Fibroblast of skin of right quadriceps (primary cell): ENCODE results near the gene FHOD1.

ENCODE experiments used
- DNase-seq: peaks from one replicate; pipeline ENCODE4 v3.0.0-alpha.2; 2013

Gene FHOD1

DNA sequence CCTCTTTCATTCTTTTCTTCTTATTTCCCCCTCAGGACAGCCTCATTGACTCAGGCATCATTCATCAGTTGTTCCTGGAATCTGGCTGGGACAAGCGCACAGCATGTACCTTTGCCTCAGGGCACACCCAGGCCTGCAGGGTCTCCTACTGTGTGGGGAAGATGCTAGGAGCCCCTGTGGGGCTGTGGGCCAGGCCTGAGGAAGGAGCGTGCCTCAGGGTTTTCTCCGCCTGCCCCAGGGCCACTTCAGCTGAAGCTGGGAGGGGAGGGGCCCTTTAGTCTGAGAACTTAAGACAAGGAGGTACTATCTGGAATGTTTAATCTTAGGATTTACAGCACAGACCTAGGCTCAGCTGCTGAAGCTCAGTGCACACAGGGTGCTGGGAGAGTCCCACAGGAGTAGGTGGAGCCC, 40.4 kb downstream of the FHOD1 start:
- no peak for DNase-seq

DNA sequence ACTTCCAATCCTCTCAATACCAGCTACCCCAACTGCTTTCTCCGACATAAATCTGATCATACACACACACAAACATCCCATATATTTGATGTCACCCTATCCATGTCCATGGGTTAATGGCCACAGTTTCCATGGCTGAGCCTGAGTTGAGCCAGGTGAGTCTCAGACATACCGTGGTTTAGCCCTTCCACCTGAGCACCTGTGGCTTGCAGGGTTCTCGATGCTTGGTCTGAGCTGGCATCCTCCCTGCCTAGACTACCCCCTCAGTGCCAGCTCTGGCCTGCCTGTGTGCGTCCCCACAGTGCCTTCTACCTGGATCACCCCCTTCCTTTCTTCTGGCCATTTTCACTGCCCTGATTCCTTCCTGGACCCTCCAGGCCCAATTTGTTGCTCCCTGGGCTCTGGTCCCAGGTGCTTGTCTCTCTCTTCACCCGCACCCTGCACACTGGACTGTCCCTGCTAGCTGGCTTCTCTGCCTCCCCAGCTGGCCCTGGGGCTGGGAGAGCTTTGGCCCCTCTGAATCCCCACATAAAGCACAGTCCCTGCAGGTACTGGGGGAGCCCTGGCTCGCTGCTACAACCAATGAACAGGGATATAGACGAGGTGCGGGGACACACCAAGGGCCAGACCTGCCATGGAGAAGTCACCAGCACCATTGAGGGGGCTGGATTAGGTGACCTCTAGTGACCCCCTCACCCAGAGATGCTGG, 41.0 kb downstream of the FHOD1 start:
- DNase-seq: no peak

DNA sequence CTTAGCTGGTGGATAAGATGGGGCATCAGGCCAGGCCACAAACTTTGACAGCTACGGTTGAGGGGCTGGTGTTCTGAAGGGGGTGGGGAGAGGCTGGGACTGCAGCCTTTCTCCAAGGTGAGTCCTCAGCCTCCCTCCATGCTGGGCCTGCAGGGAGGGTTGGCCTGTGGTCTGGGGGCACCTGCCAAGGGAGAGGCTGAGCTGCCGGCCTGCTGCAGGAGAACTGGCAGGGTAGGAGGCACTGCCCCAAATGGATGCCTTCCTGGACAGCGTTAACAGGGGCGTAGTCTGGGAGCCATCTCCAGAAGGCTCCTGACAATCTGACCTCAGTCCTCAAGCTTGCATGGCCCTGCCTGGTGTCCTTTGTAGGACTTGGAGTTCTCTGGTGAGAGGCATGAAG, 43.2 kb downstream of the FHOD1 start:
- DNase-seq: no peak

DNA sequence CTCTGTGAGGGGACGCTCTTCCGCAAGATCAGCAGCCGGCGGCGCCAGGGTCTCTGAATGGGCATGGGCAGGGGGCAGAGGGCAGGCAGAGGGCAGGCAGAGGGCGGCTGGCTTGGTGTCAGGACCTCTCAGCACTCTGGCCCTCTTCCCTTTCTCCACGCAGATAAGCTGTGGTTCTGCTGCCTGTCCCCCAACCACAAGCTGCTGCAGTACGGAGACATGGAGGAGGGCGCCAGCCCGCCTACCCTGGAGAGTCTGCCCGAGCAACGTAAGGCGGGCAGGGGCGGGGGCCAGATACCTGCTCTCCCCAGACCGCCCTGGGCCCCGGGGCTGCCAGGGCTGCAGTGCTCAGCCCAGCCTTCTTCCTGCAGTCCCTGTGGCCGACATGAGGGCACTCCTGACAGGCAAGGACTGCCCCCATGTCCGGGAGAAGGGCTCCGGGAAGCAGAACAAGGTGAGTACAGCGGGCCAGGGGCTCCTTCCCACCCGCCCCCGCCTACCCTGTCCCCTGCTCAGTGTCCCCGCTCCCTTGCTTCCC, 44.3 kb downstream of the FHOD1 start:
- no peak for DNase-seq

DNA sequence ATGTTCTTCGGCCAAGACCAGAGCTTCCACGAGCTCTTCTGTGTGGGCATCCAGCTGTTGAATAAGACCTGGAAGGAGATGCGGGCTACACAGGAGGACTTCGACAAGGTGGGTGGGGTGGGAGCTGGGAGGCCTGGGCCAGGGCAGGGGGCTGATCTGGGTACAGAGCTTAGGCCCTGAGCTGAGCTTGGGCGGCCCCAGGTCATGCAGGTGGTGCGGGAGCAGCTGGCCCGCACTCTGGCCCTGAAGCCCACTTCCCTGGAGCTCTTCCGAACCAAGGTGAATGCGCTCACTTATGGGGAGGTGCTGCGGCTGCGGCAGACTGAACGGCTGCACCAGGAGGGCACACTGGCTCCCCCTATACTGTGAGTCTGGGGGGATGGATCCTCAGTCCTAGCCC, 44.9 kb downstream of the FHOD1 start:
- no peak for DNase-seq

DNA sequence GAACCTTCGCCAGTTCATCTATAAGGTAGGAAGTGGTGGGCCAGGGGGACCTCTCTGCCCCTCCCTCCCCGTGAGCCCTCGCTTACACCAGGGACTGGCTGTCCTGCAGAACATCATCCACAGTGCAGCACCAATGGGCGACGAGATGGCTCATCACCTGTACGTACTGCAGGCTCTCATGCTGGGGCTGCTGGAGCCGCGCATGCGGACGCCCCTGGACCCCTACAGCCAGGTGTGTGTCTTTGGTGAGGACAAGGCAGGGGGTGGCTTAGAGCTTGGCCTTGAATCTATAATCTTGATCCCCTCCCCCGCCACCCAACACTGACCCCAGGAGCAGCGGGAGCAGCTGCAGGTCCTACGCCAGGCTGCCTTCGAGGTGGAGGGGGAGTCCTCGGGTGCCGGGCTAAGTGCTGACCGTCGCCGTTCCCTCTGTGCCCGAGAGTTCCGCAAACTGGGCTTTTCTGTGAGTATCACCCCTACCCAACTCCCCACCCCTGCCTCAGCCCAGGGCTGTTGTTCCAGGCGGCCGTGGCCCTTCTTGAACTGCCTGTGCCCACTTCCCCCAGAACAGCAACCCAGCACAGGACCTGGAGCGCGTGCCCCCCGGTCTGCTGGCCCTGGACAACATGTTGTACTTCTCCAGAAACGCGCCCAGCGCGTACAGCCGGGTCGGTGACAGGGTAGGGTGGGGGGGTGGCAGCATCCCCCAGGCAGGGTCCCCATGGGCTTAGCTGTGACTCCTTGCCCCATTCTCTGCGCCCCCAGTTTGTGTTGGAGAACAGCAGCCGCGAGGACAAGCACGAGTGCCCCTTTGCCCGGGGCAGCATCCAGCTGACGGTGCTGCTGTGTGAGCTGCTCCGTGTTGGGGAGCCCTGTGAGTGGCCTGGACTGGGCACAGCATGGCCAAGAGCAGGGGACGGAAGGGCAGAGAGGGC, 45.6 kb downstream of the FHOD1 start:
- no peak for DNase-seq

DNA sequence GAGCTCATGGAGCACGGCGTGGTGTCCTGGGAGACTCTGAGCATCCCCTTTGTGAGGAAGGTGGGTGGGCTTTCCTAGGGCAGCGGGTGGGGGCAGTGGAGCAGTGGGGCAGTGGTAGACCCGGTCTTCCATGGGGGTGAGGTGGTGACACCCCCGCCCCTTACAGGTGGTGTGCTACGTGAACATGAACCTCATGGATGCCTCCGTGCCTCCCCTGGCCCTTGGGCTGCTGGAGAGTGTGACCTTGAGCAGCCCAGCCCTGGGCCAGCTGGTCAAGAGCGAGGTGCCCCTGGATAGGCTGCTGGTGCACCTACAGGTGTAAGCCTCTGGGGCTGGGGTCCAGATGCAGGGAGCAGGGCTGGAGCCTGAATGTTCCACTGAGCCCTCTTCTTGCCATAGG, 46.8 kb downstream of the FHOD1 start:
- DNase-seq: no peak

DNA sequence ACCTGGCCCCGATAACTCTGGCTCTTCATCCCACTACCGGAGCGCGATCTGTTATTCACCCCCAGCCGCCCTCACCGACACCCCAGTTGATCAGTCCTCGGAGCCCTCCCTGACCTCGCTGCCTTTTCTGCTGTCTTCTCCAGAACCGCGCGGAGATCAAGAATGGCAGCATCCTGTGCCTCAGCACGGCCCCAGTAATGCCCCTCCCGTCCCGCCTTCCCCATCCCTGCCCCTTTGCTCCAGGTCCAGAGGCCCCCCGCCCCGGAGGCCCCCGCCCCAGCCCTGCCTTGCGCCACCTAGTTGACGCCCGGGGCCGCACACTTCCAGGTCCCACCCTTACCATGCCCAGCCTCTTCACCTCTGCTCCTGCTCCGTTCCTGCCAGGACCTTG, 47.5 kb downstream of the FHOD1 start:
- no peak for DNase-seq

DNA sequence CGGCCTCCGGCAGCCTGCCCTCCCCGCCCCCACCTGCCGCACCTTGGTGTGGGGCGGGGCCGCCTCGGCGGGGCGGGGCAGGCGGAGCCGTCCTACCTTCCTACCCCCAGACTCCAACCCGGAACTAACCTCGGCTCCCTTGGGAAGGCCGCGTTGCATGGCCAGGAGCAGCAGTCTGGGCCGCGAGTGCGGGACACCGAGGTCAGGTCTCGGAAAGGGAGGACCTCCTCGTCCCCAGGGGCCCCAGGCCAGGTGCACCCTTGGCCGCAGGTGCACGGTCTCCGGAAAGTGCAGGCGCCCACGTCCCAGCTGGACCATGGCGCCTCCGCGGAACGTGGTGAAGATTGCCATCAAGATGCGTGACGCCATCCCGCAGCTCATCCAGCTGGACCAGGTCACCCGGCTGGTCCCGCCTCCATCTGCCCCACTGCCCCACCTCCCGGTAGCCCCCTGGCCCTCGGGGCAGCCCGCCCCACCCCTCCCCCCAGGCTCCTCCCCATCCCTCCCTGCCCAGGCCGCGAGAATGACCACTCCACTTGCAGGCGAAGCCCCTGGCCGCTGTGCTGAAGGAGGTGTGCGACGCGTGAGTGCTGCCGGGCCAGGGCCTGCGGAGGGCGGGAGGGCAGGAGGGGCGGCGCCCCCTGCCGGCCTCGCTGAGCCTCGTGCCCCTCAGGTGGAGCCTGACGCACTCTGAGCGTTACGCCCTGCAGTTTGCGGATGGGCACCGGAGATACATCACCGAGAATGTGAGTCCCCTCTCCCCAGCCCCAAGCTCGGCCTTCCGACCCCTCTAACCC, 48.1 kb downstream of the FHOD1 start, which contains the start of gene ELMO3:
TSS of gene ELMO3 (plus strand) at position 121 of the 797 bp plus-strand sequence. CDS start at position 317, 196 bp downstream.
- no peak for DNase-seq

DNA sequence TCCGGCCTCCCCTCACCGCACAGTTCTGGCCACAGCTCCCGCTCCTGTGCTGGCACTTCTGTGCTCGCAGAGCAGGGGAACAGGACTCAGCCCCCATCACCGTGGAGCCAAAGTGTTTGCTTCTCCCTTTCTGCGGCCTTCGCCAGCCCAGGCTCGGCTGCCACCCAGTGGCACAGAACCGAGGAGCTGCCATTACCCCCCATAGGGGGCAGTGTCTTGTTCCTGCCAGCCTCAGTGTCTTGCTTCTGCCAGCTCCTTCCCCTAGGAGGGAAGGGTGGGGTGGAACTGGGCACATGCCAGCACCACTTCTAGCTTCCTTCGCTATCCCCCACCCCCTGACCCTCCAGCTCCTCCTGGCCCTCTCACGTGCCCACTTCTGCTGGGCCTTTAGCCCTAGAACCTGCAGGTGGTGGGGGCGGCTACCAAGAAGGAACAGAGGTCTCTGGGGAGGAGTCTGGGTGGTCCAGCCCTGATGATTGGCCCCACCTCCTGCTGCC, 49.0 kb downstream of the FHOD1 start:
- peak; percentile 35 for DNase-seq

DNA sequence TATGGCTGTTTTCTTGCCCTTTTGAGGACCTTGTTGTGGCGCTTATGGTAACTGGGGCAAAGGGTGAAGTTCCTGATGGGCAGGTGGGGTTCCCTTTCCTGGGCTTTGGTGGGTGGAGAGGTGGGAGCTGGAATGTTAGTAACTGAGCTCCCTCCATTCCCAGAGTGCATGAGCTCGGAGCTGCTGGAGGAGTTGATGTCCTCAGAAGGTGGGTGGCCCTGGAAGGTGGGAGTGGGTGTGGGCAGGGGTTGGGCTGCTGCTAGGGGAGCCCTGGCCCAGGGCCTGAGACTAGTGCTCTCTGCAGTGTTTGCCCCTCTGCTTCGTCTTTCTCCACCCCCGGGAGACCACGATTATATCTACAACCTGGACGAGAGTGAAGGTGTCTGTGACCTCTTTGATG, 49.6 kb downstream of the FHOD1 start:
- DNase-seq: no peak

DNA sequence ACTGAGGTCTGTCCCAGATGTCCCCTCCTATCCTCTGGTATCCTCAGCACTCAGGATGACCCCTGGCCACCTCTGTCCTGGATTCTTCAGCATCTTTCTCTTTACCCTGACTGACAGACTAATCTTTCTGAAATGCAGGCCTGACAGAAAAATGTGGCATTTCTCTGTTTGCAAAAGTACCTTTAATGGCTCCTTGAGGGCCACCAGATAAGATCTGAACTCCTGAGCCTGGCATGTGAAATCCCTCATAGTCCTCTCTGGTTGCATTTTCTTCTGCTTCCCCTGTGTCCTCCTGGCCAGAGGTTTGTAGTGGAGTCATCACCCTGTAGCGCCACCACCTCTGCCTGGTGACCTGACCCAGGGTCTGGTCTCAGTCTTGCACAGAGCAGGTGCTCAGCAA, 50.4 kb downstream of the FHOD1 start:
- DNase-seq: no peak

DNA sequence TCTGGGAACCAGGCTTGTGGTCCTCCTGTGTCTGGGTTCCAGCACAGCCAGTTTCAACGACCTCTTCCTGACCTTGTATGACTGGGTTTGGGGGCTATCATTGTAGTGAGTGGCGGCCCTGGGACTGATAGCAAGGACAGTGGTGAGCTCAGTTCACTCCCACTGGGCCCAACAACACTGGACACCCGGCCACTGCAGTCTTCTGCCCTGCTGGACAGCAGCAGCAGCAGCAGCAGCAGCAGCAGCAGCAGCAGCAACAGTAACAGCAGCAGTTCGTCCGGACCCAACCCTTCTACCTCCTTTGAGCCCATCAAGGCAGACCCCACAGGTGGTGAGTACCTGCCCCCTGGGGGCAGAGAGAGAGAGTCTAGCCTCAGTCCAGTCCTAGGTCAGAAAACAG, 51.6 kb downstream of the FHOD1 start:
- DNase-seq: no peak

DNA sequence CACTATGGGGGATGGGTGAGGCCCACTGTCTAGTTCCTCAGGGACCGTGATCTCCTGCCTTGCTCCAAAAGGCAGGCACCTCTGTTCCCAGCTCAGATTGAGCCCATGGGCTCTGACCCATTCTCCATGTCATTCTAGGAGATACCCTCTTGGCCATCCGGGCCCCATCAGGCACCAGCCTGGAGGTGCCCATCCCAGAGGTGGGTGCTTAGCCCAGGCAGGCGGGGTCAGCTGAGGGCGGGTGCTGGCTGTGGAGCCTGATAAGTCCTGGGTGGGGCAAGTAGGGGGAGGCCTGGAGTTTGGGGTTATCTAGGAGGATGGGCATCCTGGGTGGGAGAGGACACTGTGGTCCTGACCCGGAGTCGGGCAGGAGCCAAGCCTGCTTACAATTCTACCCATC, 53.0 kb downstream of the FHOD1 start:
- no peak for DNase-seq

DNA sequence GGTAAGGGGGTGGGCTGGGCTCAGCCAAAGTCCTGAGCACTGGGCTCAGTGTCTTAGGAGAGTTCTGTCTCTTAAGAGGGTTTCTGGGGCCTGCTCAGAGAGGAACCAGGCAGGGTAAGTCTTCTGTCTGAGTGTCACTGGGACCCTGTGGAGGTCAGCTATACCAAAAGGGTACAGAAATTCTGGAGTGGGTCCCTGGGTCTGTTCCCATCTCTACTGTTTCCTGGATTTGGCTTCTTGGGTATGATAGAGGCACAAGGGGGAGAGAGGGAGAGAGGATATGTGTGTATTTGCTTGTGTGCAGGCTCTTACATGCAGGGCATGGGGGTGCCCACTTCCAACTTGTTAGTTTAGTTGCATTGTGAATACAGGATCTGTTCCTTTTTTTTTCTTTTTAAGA, 53.7 kb downstream of the FHOD1 start:
- no peak for DNase-seq

DNA sequence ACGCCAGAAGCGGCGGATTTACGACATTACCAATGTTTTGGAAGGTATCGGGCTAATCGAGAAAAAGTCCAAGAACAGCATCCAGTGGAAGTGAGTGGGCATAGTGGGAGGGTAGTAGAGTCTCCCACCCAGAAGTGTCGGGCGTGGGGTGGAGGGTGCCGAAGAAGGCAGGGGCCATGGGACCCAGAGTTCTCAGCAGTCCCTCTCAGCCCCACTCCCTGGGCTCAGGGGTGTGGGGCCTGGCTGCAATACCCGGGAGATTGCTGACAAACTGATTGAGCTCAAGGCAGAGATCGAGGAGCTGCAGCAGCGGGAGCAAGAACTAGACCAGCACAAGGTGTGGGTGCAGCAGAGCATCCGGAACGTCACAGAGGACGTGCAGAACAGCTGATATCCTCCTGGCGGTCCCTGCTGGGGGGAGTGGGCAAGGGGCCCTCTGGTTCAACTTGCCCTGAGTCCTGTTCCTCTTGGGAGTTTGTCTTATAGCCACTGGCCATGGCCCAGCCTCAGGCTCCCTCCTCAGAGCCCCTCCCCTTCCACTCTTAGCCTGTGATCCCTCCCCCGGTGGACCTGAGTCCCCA, 54.4 kb downstream of the FHOD1 start:
- DNase-seq: no peak

DNA sequence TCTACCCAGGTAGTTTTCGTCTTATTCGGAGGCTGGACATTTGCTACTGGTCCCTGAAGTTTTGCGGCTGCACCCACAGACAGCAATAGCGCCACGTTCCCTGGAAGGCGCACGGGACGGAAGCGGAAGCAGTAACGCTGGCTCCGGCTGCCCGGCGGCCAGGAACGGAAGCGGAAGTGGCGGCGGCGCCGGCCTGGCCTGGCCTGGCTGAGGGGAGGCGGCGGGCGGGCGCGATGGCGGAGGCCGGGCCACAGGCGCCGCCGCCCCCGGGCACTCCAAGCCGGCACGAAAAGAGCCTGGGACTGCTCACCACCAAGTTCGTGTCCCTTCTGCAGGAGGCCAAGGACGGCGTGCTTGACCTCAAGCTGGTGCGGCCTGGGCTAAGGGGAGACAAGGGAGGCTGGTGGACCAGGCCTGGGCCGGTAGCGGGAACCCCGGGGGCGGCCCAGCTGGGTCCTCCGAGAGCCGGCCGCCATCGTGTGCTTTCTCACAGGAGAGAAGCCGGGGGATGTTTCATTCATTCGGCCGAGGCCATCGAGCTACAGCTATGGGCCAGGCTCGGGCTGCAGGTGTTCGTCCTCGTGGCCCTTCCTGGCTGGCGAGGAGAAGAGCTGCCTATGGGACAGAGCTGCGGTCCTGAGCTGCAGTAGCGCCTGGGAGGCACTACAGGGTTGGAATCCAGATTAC, 55.1 kb downstream of the FHOD1 start, which contains the start of gene E2F4:
TSS of gene E2F4 (plus strand) at position 161 of the 687 bp plus-strand sequence. CDS start at position 234, 73 bp downstream.
- DNase-seq: peak; percentile 88

DNA sequence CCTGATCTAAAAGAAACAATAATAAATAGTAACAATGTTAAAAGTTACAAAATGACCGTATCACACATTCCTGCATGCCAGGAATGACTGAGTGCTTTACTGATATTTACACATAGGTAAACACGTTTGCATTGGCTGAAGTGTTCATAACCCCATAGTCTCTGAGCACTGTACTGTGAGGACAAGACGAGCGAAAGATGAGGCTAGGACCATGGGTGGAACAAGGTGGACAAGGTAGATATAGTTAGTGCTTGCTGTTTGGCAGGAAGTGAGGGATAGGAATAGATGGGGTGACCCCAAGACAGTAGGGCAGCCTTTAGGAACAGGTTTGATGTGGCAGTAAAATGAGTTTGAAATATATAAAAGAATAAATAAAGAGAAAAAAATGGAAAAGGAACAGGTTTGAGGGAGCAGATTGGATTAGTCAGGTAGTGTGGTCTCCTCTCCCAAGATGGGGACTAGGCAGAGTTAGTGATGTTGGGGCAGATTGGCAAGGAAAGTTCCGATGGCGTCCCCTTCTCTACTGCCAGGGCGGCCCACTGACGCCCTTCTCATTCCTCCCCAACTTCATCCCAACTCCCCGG, 55.8 kb downstream of the FHOD1 start:
- no peak for DNase-seq

DNA sequence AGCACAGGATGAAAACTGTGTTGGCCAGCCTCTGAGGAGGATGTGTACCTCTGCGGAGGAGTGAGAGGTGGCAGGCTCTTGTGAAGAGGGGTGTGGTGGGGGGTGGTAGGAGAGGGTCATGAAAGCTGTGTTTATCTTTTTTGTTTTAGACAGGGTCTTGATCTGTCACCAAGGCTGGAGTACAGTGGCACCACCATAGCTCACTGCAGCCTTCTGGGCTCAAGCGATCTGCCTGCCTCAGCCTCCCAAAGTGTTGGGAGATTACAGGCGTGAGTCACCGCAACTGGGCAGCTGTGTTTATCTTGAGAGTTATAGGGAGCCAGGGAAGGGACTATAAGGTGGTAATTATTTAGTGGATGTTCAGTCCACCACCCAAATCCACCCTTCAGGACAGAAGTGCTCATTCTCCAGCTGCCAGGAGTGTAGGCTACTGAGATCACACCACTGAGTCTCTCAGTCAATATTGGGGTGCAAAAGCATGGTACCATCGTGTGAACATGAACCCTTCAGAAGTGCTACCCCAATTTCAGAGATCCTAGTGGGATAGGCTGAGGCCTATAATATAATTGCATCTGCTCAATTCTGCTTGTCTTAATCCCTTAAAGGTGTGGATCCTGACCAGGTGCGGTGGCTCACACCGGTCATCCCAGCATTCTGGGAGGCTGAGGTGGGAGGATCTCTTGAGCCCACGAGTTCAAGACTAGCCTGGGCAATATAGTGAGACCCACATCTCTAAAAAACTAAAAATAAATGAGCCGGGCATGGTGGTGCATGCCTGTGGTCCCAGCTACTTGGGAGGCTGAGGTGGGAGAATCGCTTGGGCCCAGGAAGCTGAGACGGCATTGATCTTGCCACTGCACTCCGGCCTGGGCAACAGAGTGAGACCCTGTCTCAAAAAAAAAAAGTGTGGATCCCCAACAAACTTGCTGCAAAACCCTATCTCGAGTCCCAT, 56.6 kb downstream of the FHOD1 start:
- DNase-seq: no peak

DNA sequence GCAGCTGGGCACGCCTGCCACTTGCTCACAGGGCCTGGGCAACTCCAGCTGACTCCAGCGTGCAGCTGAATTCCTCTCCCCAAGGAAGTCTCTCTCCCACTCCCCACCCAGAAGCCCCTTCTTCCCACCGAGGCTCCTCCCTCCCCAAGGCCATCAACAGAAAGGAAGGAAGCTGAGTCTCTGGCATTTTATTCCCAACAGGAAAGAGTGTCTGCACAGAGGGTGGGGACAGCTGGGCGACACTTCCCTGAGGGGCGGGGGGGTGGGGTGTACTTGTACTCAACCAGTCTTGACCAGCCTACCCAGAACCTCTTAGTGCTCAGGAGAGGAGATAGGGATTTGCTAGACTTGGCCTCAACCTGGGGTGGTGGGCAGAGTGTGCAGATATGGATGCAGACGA, 57.2 kb downstream of the FHOD1 start, which contains the start of gene EXOC3L1:
TSS of gene EXOC3L1 (minus strand) at position 96 of the 400 bp plus-strand sequence. CDS start 460 bp downstream, outside the sequence.
- no peak for DNase-seq
